Adrenal gland (tissue), 5 donors: ENCODE results near the gene MGME1.

Source experiments
- POLR2A ChIP-seq, 2 donors: fragments of 450-650 bp; IDR thresholded peaks; one replicate each; pipeline ENCODE4 v1.6.1; 2017; ENCODE audit warnings: antibody characterized with exemption in 2 of 2, mild to moderate bottlenecking in 2 of 2, moderate library complexity in 1 of 2
- TF ChIP-seq, protein P1 (sequence below), 6 experiments: fragments of 450-650 bp in 4 of 6; fragments of 200-600 bp in 2 of 6; sonication (generic) in 1 of 6; IDR thresholded peaks; 1 replicate in 5 of 6; 2 replicates in 1 of 6; pipeline versions ENCODE4 v1.5.1 to v1.8.0; 2016 to 2021; ENCODE audit warnings: antibody characterized with exemption in 6 of 6, mild to moderate bottlenecking in 2 of 6, moderate library complexity in 1 of 6
- donor health status: DM: no; HTN: no; CAD: no.

DNA sequence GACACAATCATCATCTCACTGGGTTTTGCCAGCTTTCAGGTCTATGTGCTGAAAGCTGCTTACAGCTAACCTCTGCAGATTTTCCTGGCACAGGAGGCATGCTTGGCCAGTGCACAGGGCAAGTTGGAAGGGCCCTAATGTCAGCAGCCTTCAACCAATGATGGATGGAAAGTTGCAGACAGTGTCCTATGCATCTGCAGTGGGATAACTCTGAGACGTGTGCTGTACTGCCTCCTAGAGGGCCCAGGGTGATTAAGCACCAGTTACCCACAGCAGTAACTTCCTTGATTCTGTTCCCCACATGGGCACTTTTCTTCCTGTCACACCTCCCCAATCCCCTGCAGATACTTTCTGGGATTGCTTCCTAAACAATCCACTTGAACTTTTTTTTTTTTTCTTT is 50.2 kb downstream of the MGME1 start:
- TF ChIP-seq, protein P1, sequence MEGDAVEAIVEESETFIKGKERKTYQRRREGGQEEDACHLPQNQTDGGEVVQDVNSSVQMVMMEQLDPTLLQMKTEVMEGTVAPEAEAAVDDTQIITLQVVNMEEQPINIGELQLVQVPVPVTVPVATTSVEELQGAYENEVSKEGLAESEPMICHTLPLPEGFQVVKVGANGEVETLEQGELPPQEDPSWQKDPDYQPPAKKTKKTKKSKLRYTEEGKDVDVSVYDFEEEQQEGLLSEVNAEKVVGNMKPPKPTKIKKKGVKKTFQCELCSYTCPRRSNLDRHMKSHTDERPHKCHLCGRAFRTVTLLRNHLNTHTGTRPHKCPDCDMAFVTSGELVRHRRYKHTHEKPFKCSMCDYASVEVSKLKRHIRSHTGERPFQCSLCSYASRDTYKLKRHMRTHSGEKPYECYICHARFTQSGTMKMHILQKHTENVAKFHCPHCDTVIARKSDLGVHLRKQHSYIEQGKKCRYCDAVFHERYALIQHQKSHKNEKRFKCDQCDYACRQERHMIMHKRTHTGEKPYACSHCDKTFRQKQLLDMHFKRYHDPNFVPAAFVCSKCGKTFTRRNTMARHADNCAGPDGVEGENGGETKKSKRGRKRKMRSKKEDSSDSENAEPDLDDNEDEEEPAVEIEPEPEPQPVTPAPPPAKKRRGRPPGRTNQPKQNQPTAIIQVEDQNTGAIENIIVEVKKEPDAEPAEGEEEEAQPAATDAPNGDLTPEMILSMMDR (IDR thresholded peaks at IDR 0.05), result peak in 5 of 6 experiments; percentile 15 to 40 (median 32)
- no peak for TF ChIP-seq POLR2A (IDR thresholded peaks at IDR 0.05)
